Measurements from ENCODE around the gene POLR2H. TPM values are rescaled to one million over a fixed set of nuclear protein-coding genes. Genes with fewer than 3 reads are reported as not detected.
A peak's percentile ranks its signal among the peaks of the same experiment; 100 is the strongest.

The POLR2H gene
- polyA plus RNA-seq, 1 donor (not counting 4 experiments of a cell fraction or from before 2014, with no cell fraction given) = 202 TPM

GRCh38 chr3:184415203-184415490, 53.6 kb downstream of the POLR2H start:
- H3K9ac ChIP-seq (ENCODE audit: control insufficient read depth, extremely low read depth, insufficient read depth, low read length) = no peak overlapping the region
- H2AFZ ChIP-seq (ENCODE audit: control insufficient read depth, low read length) = no peak overlapping the region
- TF ChIP-seq EZH2 (IDR thresholded peaks at IDR 0.05; ENCODE audit: low read length) (no peak), CTCF (optimal IDR thresholded peaks at IDR 0.05 in 1 of 3, IDR thresholded peaks at IDR 0.05 in 1 of 3, conservative IDR thresholded peaks at IDR 0.05 in 1 of 3; ENCODE audit: extremely low read depth in 1 of 3, insufficient read depth in 2 of 3, low read length in 3 of 3) (no peak)
- no peaks in the 10 kb centered on the region for H3K79me2 ChIP-seq (ENCODE audit: control insufficient read depth, insufficient read depth, low read length)
- no peaks in the 10 kb centered on the region for H4K20me1 ChIP-seq (ENCODE audit: control insufficient read depth, extremely low read depth, insufficient read depth, low read length)
- H3K36me3 ChIP-seq (ENCODE audit: control insufficient read depth in 2 of 2, extremely low read depth in 1 of 2, insufficient read depth in 2 of 2, low read length in 2 of 2) = no peaks in the 10 kb centered on the region
- no peaks in the 10 kb centered on the region for H3K27me3 ChIP-seq (ENCODE audit: control insufficient read depth, extremely low read depth, insufficient read depth, low read length)
- no peaks in the 10 kb centered on the region for H3K4me1 ChIP-seq (ENCODE audit: control insufficient read depth, extremely low read depth, insufficient read depth, low read length)
- no peaks in the 10 kb centered on the region for H3K9me3 ChIP-seq (ENCODE audit: control insufficient read depth, low read depth, low read length)
- no peak overlapping the region for H3K4me2 ChIP-seq (ENCODE audit: control insufficient read depth, extremely low read depth, insufficient read depth, low read depth, low read length)
- no peaks in the 10 kb centered on the region for H3K9me1 ChIP-seq (ENCODE audit: control insufficient read depth, extremely low read depth, insufficient read depth, low read length)
- FAIRE-seq (no peak), DNase-seq (ENCODE audit: low read depth, low spot score) (no peak)
- H3K27ac ChIP-seq (ENCODE audit: control insufficient read depth, insufficient read depth, low read length) = no peak overlapping the region
- H3K4me3 ChIP-seq (ENCODE audit: control insufficient read depth in 2 of 3, extremely low read depth in 1 of 3, insufficient read depth in 2 of 3, low read depth in 1 of 3, low read length in 3 of 3) = no peak overlapping the region
- dilution Hi-C loops (cut with MboI; ENCODE audit: extremely low pct_ligation_motif_present, low sequenced_read_pairs) = no loop called here

- no peaks in the 10 kb centered on the region for H3K79me2 ChIP-seq (ENCODE audit: control insufficient read depth, insufficient read depth, low read length)
- peak; percentile 92 to 99 (median 97) for TF ChIP-seq CTCF (optimal IDR thresholded peaks at IDR 0.05 in 1 of 3, IDR thresholded peaks at IDR 0.05 in 1 of 3, conservative IDR thresholded peaks at IDR 0.05 in 1 of 3; ENCODE audit: extremely low read depth in 1 of 3, insufficient read depth in 2 of 3, low read length in 3 of 3)
- no peak for TF ChIP-seq EZH2 (IDR thresholded peaks at IDR 0.05; ENCODE audit: low read length)
- no peaks in the 10 kb centered on the region for H3K4me1 ChIP-seq (ENCODE audit: control insufficient read depth, extremely low read depth, insufficient read depth, low read length)
- no peak overlapping the region for H2AFZ ChIP-seq (ENCODE audit: control insufficient read depth, low read length)
- H3K27me3 ChIP-seq (ENCODE audit: control insufficient read depth, extremely low read depth, insufficient read depth, low read length) = no peaks in the 10 kb centered on the region
- H3K4me2 ChIP-seq (ENCODE audit: control insufficient read depth, extremely low read depth, insufficient read depth, low read depth, low read length) = no peak overlapping the region
- no peaks in the 10 kb centered on the region for H4K20me1 ChIP-seq (ENCODE audit: control insufficient read depth, extremely low read depth, insufficient read depth, low read length)
- H3K9me3 ChIP-seq (ENCODE audit: control insufficient read depth, low read depth, low read length) = no peaks in the 10 kb centered on the region
- FAIRE-seq = peak; percentile 75
- dilution Hi-C loops (cut with MboI; ENCODE audit: extremely low pct_ligation_motif_present, low sequenced_read_pairs) = no loop called here
- H3K9ac ChIP-seq (ENCODE audit: control insufficient read depth, extremely low read depth, insufficient read depth, low read length) = no peak overlapping the region
- no peak overlapping the region for H3K4me3 ChIP-seq (ENCODE audit: control insufficient read depth in 2 of 3, extremely low read depth in 1 of 3, insufficient read depth in 2 of 3, low read depth in 1 of 3, low read length in 3 of 3)
- DNase-seq (ENCODE audit: low read depth, low spot score) = peak; percentile 13
- no peaks in the 10 kb centered on the region for H3K36me3 ChIP-seq (ENCODE audit: control insufficient read depth in 2 of 2, extremely low read depth in 1 of 2, insufficient read depth in 2 of 2, low read length in 2 of 2)
- no peaks in the 10 kb centered on the region for H3K9me1 ChIP-seq (ENCODE audit: control insufficient read depth, extremely low read depth, insufficient read depth, low read length)
- H3K27ac ChIP-seq (ENCODE audit: control insufficient read depth, insufficient read depth, low read length) = no peak overlapping the region
Measured at GRCh38 chr3:184417619-184418327, 56.3 kb downstream of the POLR2H start.

Small RNA genes lying within 50 kb of the gene (small RNA-seq; reads per million reads assigned to genes)
- 39.0 to 2,479 (median 85.9) reads per million in 3 experiments for gene SNORD66 (ENCODE audit: insufficient read length in 3 of 3, low read depth in 3 of 3, low replicate concordance in 1 of 3)

Other genes starting within 250 kb of the POLR2H start
- gene EIF2B5, start 226.4 kb upstream of the POLR2H start, polyA plus RNA-seq = 31.9 to 37.9 TPM (median 33.7 TPM) in 3 replicates
- 16.0 to 21.9 TPM (median 18.5 TPM) in 3 replicates for gene DVL3, start 206.3 kb upstream of the POLR2H start, polyA plus RNA-seq
- 431 to 520 TPM (median 443 TPM) in 3 replicates for gene AP2M1, start 186.9 kb upstream of the POLR2H start, polyA plus RNA-seq
- gene ABCF3, start 175.5 kb upstream of the POLR2H start, polyA plus RNA-seq = 39.2 to 53.8 TPM (median 43.5 TPM) in 3 replicates
- not detected in 3 replicates for gene VWA5B2, start 132.1 kb upstream of the POLR2H start, polyA plus RNA-seq
- 44.4 to 49.6 TPM (median 48.2 TPM) in 3 replicates for gene ALG3, start 112.7 kb upstream of the POLR2H start, polyA plus RNA-seq
- 10.8 to 18.6 TPM (median 13.2 TPM) in 3 replicates for gene EEF1AKMT4, start 112.0 kb upstream of the POLR2H start, polyA plus RNA-seq
- gene CAMK2N2, start 100.2 kb upstream of the POLR2H start, polyA plus RNA-seq = 0.06 to 0.29 TPM (median 0.18 TPM) in 3 replicates
- gene ECE2, start 85.7 kb upstream of the POLR2H start, polyA plus RNA-seq = not detected in 3 replicates
- gene PSMD2, start 62.5 kb upstream of the POLR2H start, polyA plus RNA-seq = 515 to 703 TPM (median 593 TPM) in 3 replicates
- 217 to 467 TPM (median 225 TPM) in 3 replicates for gene EIF4G1, start 47.1 kb upstream of the POLR2H start, polyA plus RNA-seq
- gene FAM131A, start 24.1 kb upstream of the POLR2H start, polyA plus RNA-seq = 10.8 to 17.4 TPM (median 12.1 TPM) in 3 replicates
- 3.1 to 3.3 TPM (median 3.2 TPM) in 3 replicates for gene CLCN2, start 105 bp upstream of the POLR2H start, polyA plus RNA-seq
- gene THPO, start 16.5 kb downstream of the POLR2H start, polyA plus RNA-seq = not detected in 3 replicates
- gene CHRD, start 18.3 kb downstream of the POLR2H start, polyA plus RNA-seq = not detected in 3 replicates
- gene EPHB3, start 200.1 kb downstream of the POLR2H start, polyA plus RNA-seq = 2.2 to 6.7 TPM (median 3.7 TPM) in 3 replicates